ENCODE data around the gene OSBPL8.

OSBPL8 gene

DNA sequence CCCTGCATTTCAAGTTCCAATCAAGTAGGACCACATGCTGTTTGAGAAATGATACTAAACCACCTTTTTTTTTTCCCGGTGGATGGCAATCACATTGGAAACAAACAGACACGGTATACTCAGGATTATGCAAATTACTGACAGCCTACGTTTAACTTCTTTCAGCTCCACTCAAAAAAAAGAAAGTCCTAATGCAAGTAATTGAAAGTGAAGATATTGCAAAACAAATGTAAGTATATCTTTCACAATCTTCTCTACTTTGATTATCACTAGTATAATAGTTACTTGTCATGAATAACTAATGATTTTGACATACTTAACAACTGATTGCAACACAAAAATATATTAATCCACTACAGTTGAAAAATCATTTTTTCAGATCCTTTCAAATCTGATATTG lies 2.6 kb upstream of the OSBPL8 start:
- no peak overlapping the region for H3K27ac ChIP-seq
- no peak for DNase-seq
- in situ Hi-C loops (cut with HindIII; ENCODE audit: low pct_ligation_motif_present, low sequenced_read_pairs), result no loop called here
- H3K36me3 ChIP-seq (replicated peaks), result no peaks in the 10 kb centered on the region
- TF ChIP-seq, protein P1, sequence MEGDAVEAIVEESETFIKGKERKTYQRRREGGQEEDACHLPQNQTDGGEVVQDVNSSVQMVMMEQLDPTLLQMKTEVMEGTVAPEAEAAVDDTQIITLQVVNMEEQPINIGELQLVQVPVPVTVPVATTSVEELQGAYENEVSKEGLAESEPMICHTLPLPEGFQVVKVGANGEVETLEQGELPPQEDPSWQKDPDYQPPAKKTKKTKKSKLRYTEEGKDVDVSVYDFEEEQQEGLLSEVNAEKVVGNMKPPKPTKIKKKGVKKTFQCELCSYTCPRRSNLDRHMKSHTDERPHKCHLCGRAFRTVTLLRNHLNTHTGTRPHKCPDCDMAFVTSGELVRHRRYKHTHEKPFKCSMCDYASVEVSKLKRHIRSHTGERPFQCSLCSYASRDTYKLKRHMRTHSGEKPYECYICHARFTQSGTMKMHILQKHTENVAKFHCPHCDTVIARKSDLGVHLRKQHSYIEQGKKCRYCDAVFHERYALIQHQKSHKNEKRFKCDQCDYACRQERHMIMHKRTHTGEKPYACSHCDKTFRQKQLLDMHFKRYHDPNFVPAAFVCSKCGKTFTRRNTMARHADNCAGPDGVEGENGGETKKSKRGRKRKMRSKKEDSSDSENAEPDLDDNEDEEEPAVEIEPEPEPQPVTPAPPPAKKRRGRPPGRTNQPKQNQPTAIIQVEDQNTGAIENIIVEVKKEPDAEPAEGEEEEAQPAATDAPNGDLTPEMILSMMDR (IDR thresholded peaks at IDR 0.05; ENCODE audit: low read depth, low read length, missing control alignments), result no peak
- H3K27me3 ChIP-seq (replicated peaks), result no peaks in the 10 kb centered on the region
- H3K4me3 ChIP-seq (ENCODE audit: low read depth, low read length), result no peak overlapping the region

- Histone ChIP-seq H3K27ac (peak overlapping the region; percentile 69), H3K36me3 (replicated peaks) (no peaks in the 10 kb centered on the region), H3K4me3 (ENCODE audit: low read depth, low read length) (peak overlapping the region; percentile 95), H3K27me3 (replicated peaks) (no peaks in the 10 kb centered on the region)
- in situ Hi-C loops (cut with HindIII; ENCODE audit: low pct_ligation_motif_present, low sequenced_read_pairs), result no loop called here
- TF ChIP-seq, protein P1 (IDR thresholded peaks at IDR 0.05; ENCODE audit: low read depth, low read length, missing control alignments), result no peak
- no peak for DNase-seq
Measured at GRCh38 chr12:76560086-76560491, 518 bp upstream of the OSBPL8 start.

GRCh38 chr12:76558684-76559399 lies 729 bp downstream of the OSBPL8 start:
- DNase-seq, result no peak
- Histone ChIP-seq H3K36me3 (replicated peaks) (no peaks in the 10 kb centered on the region), H3K4me3 (ENCODE audit: low read depth, low read length) (peak overlapping the region; percentile 95), H3K27ac (peak overlapping the region; percentile 69), H3K27me3 (replicated peaks) (no peaks in the 10 kb centered on the region)
- TF ChIP-seq, protein P1 (IDR thresholded peaks at IDR 0.05; ENCODE audit: low read depth, low read length, missing control alignments), result no peak
- in situ Hi-C loops (cut with HindIII; ENCODE audit: low pct_ligation_motif_present, low sequenced_read_pairs), result no loop called here

- H3K27me3 ChIP-seq (replicated peaks), result no peaks in the 10 kb centered on the region
Measured at GRCh38 chr12:76556368-76556767, 3.2 kb downstream of the OSBPL8 start.

DNA sequence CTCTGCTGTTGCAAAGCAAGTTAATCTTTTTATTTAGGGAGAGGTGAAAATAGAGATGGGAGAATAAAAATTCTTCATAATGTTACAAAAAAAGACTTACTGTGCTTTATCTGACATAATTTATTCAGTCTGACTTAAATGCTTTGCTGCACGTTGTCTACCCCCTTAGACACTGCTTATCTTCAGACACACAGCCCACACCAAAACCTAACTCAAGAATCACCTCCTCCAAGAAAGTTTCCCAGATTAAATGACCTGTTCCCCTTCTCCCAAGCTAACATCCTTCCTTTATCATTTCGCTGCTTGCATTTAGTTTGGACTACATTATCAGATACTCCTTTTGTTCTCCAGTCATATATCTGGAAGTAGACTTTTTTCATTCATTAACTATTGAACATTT lies 3.8 kb downstream of the OSBPL8 start:
- in situ Hi-C loops (cut with HindIII; ENCODE audit: low pct_ligation_motif_present, low sequenced_read_pairs), result no loop called here
- Histone ChIP-seq H3K4me3 (ENCODE audit: low read depth, low read length) (no peak overlapping the region), H3K36me3 (replicated peaks) (no peaks in the 10 kb centered on the region), H3K27me3 (replicated peaks) (no peaks in the 10 kb centered on the region), H3K27ac (no peak overlapping the region)
- TF ChIP-seq, protein P1 (IDR thresholded peaks at IDR 0.05; ENCODE audit: low read depth, low read length, missing control alignments), result no peak
- no peak for DNase-seq

More at GRCh38 chr12:76556368-76556767, 3.2 kb downstream of the OSBPL8 start:
- in situ Hi-C loops (cut with HindIII; ENCODE audit: low pct_ligation_motif_present, low sequenced_read_pairs), result no loop called here
- H3K36me3 ChIP-seq (replicated peaks), result no peaks in the 10 kb centered on the region
- DNase-seq, result no peak
- TF ChIP-seq, protein P1 (IDR thresholded peaks at IDR 0.05; ENCODE audit: low read depth, low read length, missing control alignments), result no peak
- no peak overlapping the region for H3K4me3 ChIP-seq (ENCODE audit: low read depth, low read length)
- no peak overlapping the region for H3K27ac ChIP-seq

All from brain microvascular endothelial cell (primary cell).